CD4-positive, alpha-beta T cell treated with Interleukin-2 at 100 ng/mL for 4 hours (primary cell): ENCODE measurements around the gene SLAMF7.
"Not testable (repeated sequence)": the region's sequence is repeated elsewhere in the genome, so short reads cannot be mapped to it uniquely, and the experiment has no call there.

Experiments
- DNase-seq: peaks from one replicate; pipeline ENCODE4 v3.0.0-alpha.2; 2020; ENCODE audit warnings: low spot score

Gene SLAMF7

DNA sequence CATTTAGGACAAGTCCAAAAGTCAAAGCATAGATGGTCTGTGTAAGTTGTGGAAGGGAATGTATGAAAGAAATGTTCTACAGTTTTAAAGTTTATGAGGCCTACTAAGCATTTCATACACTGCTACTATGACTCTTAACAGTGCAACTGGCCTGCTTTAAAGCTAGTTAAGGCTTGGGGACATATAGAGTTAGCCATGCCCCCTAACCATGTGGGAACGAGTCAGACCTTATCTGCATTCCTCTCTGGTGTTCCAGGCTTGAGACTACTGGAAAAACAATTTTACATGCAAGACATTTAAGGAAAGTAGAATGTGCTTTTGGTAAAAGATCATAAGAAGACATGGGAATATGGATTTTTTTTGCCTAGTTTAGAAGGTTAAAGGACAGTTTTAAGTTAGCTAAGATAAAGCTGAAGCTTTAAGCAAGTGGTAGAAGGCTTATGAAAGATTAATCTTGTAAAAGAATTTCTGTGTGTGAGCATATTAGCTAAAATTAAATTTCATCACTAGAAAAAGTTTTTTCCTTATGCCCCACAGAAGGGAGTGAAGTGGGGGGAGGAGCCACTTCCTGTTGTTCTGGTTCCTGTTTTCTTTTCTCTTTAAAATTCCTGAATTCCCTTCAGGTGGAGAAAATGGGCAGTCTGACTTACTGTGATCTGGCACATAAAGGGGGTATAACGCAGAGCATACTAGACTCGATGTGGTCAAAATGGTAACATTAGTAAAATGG lies 18.5 kb upstream of the SLAMF7 start:
- no peak for DNase-seq

DNA sequence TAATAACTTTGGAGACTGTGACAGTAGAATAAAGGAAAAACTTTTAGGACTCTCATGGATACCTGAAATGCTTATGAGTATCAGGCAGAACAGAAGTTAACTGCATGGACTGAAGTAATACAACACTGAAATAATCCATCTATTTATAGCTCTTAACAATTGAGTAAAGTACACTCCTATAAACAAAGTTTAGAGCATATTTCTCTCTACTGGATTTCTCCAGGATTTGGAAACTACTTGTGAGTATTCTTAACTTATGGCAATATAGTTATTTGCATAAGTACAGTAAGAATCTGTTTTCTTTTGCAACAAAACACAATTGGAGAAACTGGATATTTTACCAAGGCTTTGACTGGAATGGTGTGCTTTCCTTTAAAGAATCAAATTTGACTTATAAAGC lies 17.6 kb upstream of the SLAMF7 start:
- no peak for DNase-seq

DNA sequence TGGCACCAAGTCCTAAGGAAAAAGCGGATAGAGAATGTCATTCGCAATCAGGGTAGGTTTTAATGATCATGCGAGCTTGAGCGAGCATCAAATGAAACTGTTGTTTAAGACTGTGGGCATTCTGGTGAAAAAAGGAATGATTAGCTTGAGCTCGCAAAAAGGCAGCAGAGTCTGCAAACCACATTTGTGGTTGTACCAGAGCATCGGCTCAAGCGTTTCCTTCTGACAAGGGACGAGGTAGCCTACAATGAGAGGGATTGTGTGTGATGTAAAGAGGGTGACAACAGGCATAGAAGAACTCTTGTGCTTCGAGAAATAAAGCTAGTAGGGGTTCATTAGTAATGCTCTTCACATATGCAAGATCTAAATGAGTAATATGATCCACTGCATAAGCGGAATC lies 16.3 kb upstream of the SLAMF7 start:
- no peak for DNase-seq

DNA sequence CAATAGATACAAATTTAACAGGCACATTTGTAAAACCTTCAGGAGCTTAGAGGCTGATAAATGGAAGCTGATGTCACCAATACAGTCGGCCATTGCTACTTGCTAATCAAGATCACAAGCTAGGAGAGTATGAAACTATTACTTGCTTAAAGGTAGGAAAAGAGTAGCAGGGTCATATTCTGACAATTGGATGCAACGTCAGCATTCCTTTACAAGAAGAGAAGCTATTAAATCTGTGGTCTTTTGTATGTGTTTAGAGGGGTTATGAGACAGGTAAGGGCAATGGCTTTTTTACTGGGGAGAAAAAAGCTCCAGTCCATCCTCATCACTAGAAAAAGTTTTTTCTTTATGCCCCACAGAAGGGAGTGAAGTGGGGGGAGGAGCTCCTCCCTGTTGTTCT lies 15.7 kb upstream of the SLAMF7 start:
- no peak for DNase-seq

GRCh38 chr1:160724465-160725242 lies 14.4 kb upstream of the SLAMF7 start:
- no peak for DNase-seq

GRCh38 chr1:160726114-160726497 lies 12.9 kb upstream of the SLAMF7 start:
- DNase-seq: no peak

DNA sequence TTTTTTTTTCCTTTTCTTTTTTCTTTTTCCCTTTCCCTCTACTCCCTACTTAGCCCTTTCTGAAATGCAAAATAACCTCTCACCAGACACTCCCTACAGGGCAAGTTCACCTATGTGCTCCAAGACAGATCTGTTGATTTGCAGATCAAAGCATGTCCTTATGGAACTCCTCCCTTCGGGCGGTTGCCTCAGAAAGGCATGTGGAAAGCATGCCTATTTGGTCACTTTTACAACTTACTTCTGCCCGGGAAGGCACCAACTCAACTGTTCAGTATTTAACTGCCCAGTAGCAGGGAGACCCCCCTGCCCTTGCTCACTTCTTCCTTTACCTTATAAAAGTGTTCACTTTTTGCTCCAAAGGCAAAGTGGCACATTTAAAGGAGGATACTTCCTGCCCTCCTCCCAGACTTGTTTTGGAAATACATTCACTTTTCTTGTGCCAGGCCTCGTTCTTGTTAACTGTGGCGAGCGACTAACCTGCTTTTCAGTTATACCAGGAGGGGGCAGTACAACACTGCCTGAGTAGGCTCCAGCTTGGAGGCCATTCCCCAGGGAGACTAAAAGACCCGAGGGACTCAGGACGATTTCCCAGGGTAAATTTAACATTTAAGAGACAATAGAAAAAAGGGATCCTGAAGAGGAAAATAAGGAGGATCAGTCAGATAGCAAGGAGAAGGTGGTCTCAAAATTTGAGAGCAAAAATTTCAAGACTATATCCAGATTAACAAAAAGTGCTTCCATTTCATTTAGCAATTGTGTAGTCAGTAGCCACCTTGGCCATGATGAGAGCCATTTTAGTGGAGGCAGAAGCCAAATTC lies 12.3 kb upstream of the SLAMF7 start:
- DNase-seq: peak; percentile 84

- DNase-seq: no peak
Measured at GRCh38 chr1:160727316-160727640, 11.8 kb upstream of the SLAMF7 start.

GRCh38 chr1:160731564-160731963 lies 7.5 kb upstream of the SLAMF7 start:
- not testable (repeated sequence) for DNase-seq

GRCh38 chr1:160731990-160732389 lies 7.1 kb upstream of the SLAMF7 start:
- no peak for DNase-seq

GRCh38 chr1:160733898-160734297 lies 5.1 kb upstream of the SLAMF7 start:
- DNase-seq: no peak

GRCh38 chr1:160734301-160734700 lies 4.7 kb upstream of the SLAMF7 start:
- no peak for DNase-seq

DNA sequence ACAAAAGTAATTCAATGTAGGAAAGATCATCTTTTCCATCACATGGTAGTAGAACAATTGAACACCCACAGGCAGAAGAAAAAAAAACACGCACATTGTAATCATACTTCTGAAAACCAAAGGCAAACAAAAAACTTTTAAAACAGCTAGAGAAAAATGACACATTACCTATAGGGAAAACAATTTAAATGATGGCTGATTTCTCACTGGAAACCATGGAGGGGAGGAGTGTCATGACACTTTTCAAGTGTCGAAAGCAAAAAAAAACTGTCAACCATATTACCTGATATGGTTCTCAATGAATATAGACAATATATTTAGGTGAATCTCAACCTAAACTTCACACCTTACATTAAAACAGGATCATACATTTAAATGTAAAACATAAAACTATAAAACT lies 776 bp upstream of the SLAMF7 start:
- no peak for DNase-seq

DNA sequence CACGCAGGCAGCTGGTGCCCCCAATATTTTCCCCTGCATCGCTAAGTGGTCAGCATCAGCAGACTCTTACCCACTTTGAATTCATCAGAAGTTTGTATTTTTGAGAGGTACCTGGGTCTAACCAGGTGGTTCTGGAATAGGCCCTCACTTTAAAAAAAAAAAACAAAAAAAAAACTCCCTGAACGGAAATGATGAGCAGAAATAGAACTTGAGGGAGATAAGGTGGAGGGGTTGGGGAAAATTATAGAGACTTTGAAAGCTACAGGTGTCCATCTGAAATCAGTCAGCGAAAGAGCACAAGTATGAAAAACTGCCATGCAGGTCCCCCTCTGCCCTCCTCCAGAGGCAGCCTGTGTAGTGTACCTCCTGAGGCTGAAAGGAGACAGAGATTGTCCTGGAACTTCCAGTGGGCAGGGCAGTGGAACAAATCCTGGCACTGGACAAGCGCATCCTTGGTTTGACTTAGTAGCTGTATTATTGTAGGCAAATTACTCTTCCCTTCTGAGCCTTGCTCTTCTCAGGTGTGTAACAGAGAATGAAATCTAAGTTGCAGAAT lies 1.2 kb downstream of the SLAMF7 start:
- no peak for DNase-seq

GRCh38 chr1:160741092-160741501 lies 2.0 kb downstream of the SLAMF7 start:
- DNase-seq: no peak

GRCh38 chr1:160741612-160742348 lies 2.7 kb downstream of the SLAMF7 start:
- no peak for DNase-seq

DNA sequence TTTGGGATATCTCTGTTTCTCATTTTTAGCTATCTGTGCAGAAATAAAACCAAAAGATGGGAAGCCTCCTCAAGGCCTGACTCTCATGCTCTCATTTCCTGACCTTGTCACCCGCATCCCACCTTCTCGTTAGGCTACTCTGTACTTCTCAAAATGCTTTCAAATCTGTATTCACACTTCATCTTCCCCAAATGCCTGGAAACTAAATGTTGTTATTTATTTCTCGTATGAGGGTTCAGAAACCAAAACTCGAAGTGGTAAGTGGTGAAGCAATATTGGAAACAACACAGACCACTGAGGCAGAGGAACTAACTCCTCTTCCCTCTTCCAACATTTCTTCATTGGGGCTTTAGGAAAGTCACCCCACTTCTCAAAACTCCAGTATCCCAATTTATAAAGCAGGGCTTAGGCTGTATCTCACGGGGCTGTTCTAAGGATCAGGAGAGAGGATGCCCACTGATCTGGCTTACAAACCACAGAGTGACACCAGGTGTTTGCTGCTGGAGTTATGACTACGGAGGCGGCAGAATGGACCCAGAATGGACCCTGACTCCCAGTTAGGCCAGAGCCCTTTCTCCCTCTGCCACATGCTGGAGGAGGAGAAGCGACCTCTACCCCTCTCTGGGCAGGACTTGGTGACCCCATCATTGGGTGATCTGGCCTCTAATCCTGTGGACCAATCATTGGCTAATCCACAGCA lies 3.5 kb downstream of the SLAMF7 start:
- no peak for DNase-seq

DNA sequence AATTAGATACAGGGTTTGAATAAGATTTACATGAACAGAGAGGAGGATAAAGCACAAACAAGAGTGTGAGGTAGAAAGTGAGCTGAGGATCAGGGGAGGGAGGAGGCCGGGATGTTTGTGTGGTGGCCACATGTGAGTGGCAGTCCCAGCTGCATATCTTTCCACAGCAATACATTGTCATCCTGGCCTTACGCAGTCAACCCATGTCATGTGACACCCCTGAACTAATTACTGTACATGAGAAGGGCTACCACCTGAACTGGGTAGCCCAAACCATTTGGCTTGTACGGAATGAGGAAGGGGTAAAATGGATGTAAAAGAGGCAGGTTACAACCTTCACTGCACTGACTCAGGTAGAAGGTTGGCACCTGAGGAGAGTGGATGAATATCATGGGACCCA lies 4.2 kb downstream of the SLAMF7 start:
- DNase-seq: no peak

GRCh38 chr1:160744199-160744851 lies 5.3 kb downstream of the SLAMF7 start:
- DNase-seq: peak; percentile 39

GRCh38 chr1:160744852-160745520 lies 5.9 kb downstream of the SLAMF7 start:
- no peak for DNase-seq
